Measurements from ENCODE around the gene DHH.

DHH gene

GRCh38 chr12:49038291-49038955 is 56.2 kb downstream of the DHH start:
- H3K4me1 ChIP-seq (ENCODE audit: control insufficient read depth, insufficient read depth, low read length) = peaks cover 2% of the 10 kb centered on the region
- H3K36me3 ChIP-seq (ENCODE audit: control insufficient read depth in 2 of 2, insufficient read depth in 2 of 2, low read length in 2 of 2) = peaks cover 60 to 68% of the 10 kb centered on the region in 2 donors
- H3K4me3 ChIP-seq (ENCODE audit: low read length in 2 of 2) = no peak overlapping the region
- H3K9ac ChIP-seq (ENCODE audit: low read length in 2 of 2) = no peak overlapping the region
- no peaks in the 10 kb centered on the region for H3K27me3 ChIP-seq (ENCODE audit: control insufficient read depth in 1 of 2, insufficient read depth in 2 of 2, low read length in 2 of 2)
- H3K27ac ChIP-seq (ENCODE audit: low read length) = no peak overlapping the region
- no peaks in the 10 kb centered on the region for H3K9me3 ChIP-seq (ENCODE audit: control insufficient read depth in 2 of 2, low read length in 2 of 2)

DNA sequence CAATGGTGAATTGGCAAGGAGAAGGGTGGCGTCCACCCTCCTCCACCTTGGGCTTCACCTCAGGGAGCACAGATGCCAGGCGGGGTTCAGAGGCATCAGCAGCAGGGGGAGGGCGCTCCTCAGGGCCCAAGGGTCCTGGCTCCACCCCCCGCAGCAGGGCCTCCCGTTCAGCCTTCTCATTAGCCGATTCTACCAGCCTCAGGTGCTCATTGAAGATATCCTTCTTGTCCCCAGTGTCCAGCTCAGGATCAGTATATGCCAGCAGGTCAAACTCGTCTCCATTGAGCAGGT is 56.7 kb downstream of the DHH start:
- Histone ChIP-seq H3K9me3 (ENCODE audit: control insufficient read depth in 2 of 2, low read length in 2 of 2) (no peaks in the 10 kb centered on the region), H3K4me3 (ENCODE audit: low read length in 2 of 2) (no peak overlapping the region), H3K4me1 (ENCODE audit: control insufficient read depth, insufficient read depth, low read length) (peaks cover 3% of the 10 kb centered on the region), H3K9ac (ENCODE audit: low read length in 2 of 2) (no peak overlapping the region), H3K36me3 (ENCODE audit: control insufficient read depth in 2 of 2, insufficient read depth in 2 of 2, low read length in 2 of 2) (peaks cover 55 to 65% of the 10 kb centered on the region in 2 donors), H3K27ac (ENCODE audit: low read length) (no peak overlapping the region), H3K27me3 (ENCODE audit: control insufficient read depth in 1 of 2, insufficient read depth in 2 of 2, low read length in 2 of 2) (no peaks in the 10 kb centered on the region)

DNA sequence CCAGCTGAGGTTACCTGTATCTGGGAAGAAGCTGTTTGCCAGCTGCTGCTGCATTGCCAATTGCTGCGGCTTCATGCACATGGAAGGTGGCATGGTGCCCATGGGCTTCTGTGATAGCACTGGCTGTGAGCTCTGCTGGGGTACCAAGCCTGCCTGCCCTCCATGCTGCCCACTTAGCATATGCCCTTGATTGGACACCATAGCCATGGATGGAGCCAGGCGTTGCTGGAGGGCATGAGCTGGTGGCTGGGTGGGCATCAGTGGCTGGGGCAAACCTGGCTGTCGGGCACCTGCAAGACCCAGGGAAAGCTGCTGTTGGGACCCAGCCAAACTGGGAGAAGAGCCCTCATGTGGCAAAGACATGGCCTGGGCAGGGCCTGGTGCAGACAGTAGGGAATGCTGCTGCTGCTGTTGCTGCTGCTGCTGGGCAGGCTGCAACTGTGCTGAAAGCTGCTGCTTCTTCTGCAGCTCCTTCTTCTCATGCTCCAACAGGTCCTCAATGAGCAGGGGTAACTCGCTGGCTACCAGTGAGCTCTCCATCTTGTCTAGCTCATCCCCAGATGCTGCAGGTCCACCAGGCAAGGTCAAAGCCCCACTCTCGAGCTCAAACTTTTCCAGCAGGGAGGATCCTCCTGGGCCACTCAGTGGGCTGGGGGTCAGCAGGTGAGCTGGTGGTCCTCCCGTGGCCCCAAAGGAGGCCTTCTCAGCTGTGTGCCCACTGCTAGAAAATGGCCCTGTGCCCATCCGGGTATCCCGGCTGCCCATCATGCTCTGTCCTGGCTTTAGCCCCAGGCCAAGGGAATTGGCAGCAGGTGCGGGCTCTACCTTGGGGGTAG is 57.3 kb downstream of the DHH start:
- Histone ChIP-seq H3K9ac (ENCODE audit: low read length in 2 of 2) (no peak overlapping the region), H3K9me3 (ENCODE audit: control insufficient read depth in 2 of 2, low read length in 2 of 2) (no peaks in the 10 kb centered on the region), H3K4me1 (ENCODE audit: control insufficient read depth, insufficient read depth, low read length) (peaks cover 3% of the 10 kb centered on the region), H3K27ac (ENCODE audit: low read length) (no peak overlapping the region), H3K27me3 (ENCODE audit: control insufficient read depth in 1 of 2, insufficient read depth in 2 of 2, low read length in 2 of 2) (no peaks in the 10 kb centered on the region), H3K36me3 (ENCODE audit: control insufficient read depth in 2 of 2, insufficient read depth in 2 of 2, low read length in 2 of 2) (peaks cover 55 to 63% of the 10 kb centered on the region in 2 donors), H3K4me3 (ENCODE audit: low read length in 2 of 2) (no peak overlapping the region)

Data from stomach smooth muscle (tissue), 2 donors.